Measurements from ENCODE around the gene APOL1. TPM values are rescaled to one million over a fixed set of nuclear protein-coding genes. Genes with fewer than 3 reads are reported as not detected.
A peak's percentile ranks its signal among the peaks of the same experiment; 100 is the strongest.

The APOL1 gene
- total RNA-seq, 1 donor from 2014 or later: 85.8 TPM

- peak in 1 of 2 donors; percentile 40 for ATAC-seq
- Histone ChIP-seq H3K36me3 (peaks cover 28% of the 10 kb centered on the region), H3K27ac (peak overlapping the region; percentile 90), H3K4me1 (peaks cover 63% of the 10 kb centered on the region), H3K9me3 (no peaks in the 10 kb centered on the region), H3K27me3 (ENCODE audit: low read depth) (no peaks in the 10 kb centered on the region), H3K4me3 (peak overlapping the region; percentile 80)
- DNase-seq: no peak
- intact Hi-C loops (cut with DNase I): no loop called here
- TF ChIP-seq, protein P1, sequence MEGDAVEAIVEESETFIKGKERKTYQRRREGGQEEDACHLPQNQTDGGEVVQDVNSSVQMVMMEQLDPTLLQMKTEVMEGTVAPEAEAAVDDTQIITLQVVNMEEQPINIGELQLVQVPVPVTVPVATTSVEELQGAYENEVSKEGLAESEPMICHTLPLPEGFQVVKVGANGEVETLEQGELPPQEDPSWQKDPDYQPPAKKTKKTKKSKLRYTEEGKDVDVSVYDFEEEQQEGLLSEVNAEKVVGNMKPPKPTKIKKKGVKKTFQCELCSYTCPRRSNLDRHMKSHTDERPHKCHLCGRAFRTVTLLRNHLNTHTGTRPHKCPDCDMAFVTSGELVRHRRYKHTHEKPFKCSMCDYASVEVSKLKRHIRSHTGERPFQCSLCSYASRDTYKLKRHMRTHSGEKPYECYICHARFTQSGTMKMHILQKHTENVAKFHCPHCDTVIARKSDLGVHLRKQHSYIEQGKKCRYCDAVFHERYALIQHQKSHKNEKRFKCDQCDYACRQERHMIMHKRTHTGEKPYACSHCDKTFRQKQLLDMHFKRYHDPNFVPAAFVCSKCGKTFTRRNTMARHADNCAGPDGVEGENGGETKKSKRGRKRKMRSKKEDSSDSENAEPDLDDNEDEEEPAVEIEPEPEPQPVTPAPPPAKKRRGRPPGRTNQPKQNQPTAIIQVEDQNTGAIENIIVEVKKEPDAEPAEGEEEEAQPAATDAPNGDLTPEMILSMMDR (IDR thresholded peaks at IDR 0.05): no peak
These were observed 15.2 kb upstream of the APOL1 start for GRCh38 chr22:36237462-36238372.

GRCh38 chr22:36238373-36239149 is 14.4 kb upstream of the APOL1 start:
- no peak for DNase-seq
- ATAC-seq: peak; percentile 47 to 63
- peaks cover 55% of the 10 kb centered on the region for H3K4me1 ChIP-seq
- no peaks in the 10 kb centered on the region for H3K9me3 ChIP-seq
- H3K4me3 ChIP-seq: peak overlapping the region; percentile 80
- peaks cover 20% of the 10 kb centered on the region for H3K36me3 ChIP-seq
- TF ChIP-seq, protein P1 (IDR thresholded peaks at IDR 0.05): no peak
- H3K27ac ChIP-seq: peak overlapping the region; percentile 90
- no peaks in the 10 kb centered on the region for H3K27me3 ChIP-seq (ENCODE audit: low read depth)
- intact Hi-C loops (cut with DNase I): no loop called here

DNA sequence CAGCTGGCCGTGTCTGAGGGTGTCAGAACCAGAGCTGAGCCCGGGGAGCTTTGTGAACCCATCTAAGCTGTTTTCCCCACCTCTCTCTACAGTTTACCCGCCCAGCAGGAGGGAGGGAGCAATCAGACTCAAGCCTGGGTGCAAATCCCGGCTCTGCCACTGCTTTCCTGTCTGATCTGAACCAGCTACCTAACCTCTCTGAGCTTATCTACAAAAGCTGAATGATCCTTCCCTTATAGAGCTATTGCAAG is 13.9 kb upstream of the APOL1 start:
- Histone ChIP-seq H3K36me3 (peaks cover 15% of the 10 kb centered on the region), H3K4me3 (peak overlapping the region; percentile 80), H3K27ac (peak overlapping the region; percentile 90), H3K27me3 (ENCODE audit: low read depth) (no peaks in the 10 kb centered on the region), H3K9me3 (no peaks in the 10 kb centered on the region), H3K4me1 (peaks cover 53% of the 10 kb centered on the region)
- no peak for DNase-seq
- TF ChIP-seq, protein P1 (IDR thresholded peaks at IDR 0.05): no peak
- intact Hi-C loops (cut with DNase I): no loop called here
- ATAC-seq: peak; percentile 31 to 33

- Histone ChIP-seq H3K9me3 (no peaks in the 10 kb centered on the region), H3K27ac (peak within 1 kb of the TSS; percentile 90), H3K4me3 (peak within 1 kb of the TSS; percentile 80), H3K27me3 (ENCODE audit: low read depth) (no peaks in the 10 kb centered on the region), H3K36me3 (peaks cover 9% of the 10 kb centered on the region), H3K4me1 (peaks cover 51% of the 10 kb centered on the region)
- DNase-seq: peak; percentile 94
- intact Hi-C loops (cut with DNase I): no loop called here
- TF ChIP-seq, protein P1 (IDR thresholded peaks at IDR 0.05): peak; percentile 77
- peak; percentile 98 for ATAC-seq
These were observed 13.3 kb upstream of the APOL1 start, which contains the start of gene APOL2 for GRCh38 chr22:36239401-36240171. Gene APOL2, minus strand, starts transcription at chr22:36239527. Its CDS starts 6,365 bp downstream, at chr22:36233162.

- no peak for ATAC-seq
- DNase-seq: no peak
- Histone ChIP-seq H3K27ac (peak overlapping the region; percentile 54), H3K4me1 (peaks cover 12% of the 10 kb centered on the region), H3K9me3 (no peaks in the 10 kb centered on the region), H3K36me3 (no peaks in the 10 kb centered on the region), H3K27me3 (ENCODE audit: low read depth) (no peaks in the 10 kb centered on the region), H3K4me3 (no peak overlapping the region)
- TF ChIP-seq, protein P1 (IDR thresholded peaks at IDR 0.05): no peak
- intact Hi-C loops (cut with DNase I): no loop called here
These were observed 8.9 kb upstream of the APOL1 start for GRCh38 chr22:36243986-36244385.

All from lower lobe of right lung (tissue), 2 donors.